Fibroblast of skin of right quadriceps (primary cell): ENCODE results near the gene TNRC18.

ENCODE experiments used
- DNase-seq: peaks from one replicate; pipeline ENCODE4 v3.0.0-alpha.2; 2013

TNRC18 gene

GRCh38 chr7:5448378-5449037 lies 24.9 kb upstream of the TNRC18 start:
- peak; percentile 29 for DNase-seq

GRCh38 chr7:5445981-5446594 lies 22.5 kb upstream of the TNRC18 start:
- DNase-seq, result no peak

GRCh38 chr7:5443678-5444077 lies 20.0 kb upstream of the TNRC18 start:
- DNase-seq, result no peak

- DNase-seq, result no peak
Measured at GRCh38 chr7:5442757-5443305, 19.2 kb upstream of the TNRC18 start.

- no peak for DNase-seq
Measured at GRCh38 chr7:5441840-5442503, 18.3 kb upstream of the TNRC18 start.

GRCh38 chr7:5439572-5440496 lies 16.2 kb upstream of the TNRC18 start:
- no peak for DNase-seq

GRCh38 chr7:5439209-5439571 lies 15.6 kb upstream of the TNRC18 start:
- DNase-seq, result no peak

GRCh38 chr7:5437987-5438386 lies 14.4 kb upstream of the TNRC18 start:
- no peak for DNase-seq

GRCh38 chr7:5437348-5437892 lies 13.8 kb upstream of the TNRC18 start:
- no peak for DNase-seq

- DNase-seq, result no peak
Measured at GRCh38 chr7:5436003-5436678, 12.5 kb upstream of the TNRC18 start.

- no peak for DNase-seq
Measured at GRCh38 chr7:5435291-5436002, 11.8 kb upstream of the TNRC18 start.

GRCh38 chr7:5433181-5433580 lies 9.5 kb upstream of the TNRC18 start:
- DNase-seq, result no peak

- no peak for DNase-seq
Measured at GRCh38 chr7:5432691-5433090, 9.1 kb upstream of the TNRC18 start.

GRCh38 chr7:5431560-5432015 lies 8.0 kb upstream of the TNRC18 start:
- DNase-seq, result no peak

- DNase-seq, result no peak
Measured at GRCh38 chr7:5430612-5430947, 6.9 kb upstream of the TNRC18 start.

- peak; percentile 79 for DNase-seq
Measured at GRCh38 chr7:5429857-5430611, 6.4 kb upstream of the TNRC18 start.

- DNase-seq, result peak; percentile 71
Measured at GRCh38 chr7:5429253-5429856, 5.7 kb upstream of the TNRC18 start.

- DNase-seq, result peak; percentile 93
Measured at GRCh38 chr7:5428478-5429252, 5.0 kb upstream of the TNRC18 start.

- DNase-seq, result peak; percentile 91
Measured at GRCh38 chr7:5426226-5426475, 2.5 kb upstream of the TNRC18 start.
